Adrenal gland (tissue), 12 donors: ENCODE results near the gene RSAD2. TPM values are rescaled to one million over a fixed set of nuclear protein-coding genes. Genes with fewer than 3 reads are reported as not detected.

Experiments used
- DNase-seq, 7 donors: peaks; one replicate each; pipeline ENCODE4 v3.0.0-alpha.2; 2019 to 2020
- H3K27ac ChIP-seq, 5 donors: fragments of 200-600 bp; sonication (generic) in 4 of 5; 1 replicate in 3 of 5; 2 replicates in 2 of 5; pipeline versions ENCODE4 v1.5.1 to v1.8.0; 2016 to 2020; ENCODE audit warnings: mild to moderate bottlenecking in 1 of 5
- H3K27me3 ChIP-seq: fragments of 200-600 bp; 2 replicates; pipeline ENCODE4 v1.8.0; 2021
- H3K36me3 ChIP-seq, 2 donors: fragments of 200-600 bp; replicated peaks in 1 of 2; 1 replicate in 1 of 2; 2 replicates in 1 of 2; pipeline versions ENCODE4 v1.5.1 to v1.8.0; 2018 to 2022
- H3K4me1 ChIP-seq, 2 donors: fragments of 200-600 bp; replicated peaks in 1 of 2; 1 replicate in 1 of 2; 2 replicates in 1 of 2; pipeline versions ENCODE4 v1.5.1 to v1.8.0; 2018 to 2021
- H3K4me3 ChIP-seq, 4 donors: fragments of 200-600 bp; sonication (generic) in 3 of 4; one replicate each; pipeline ENCODE4 v1.5.1; 2016 to 2018
- H3K9me3 ChIP-seq, 3 donors: fragments of 200-600 bp; sonication (generic) in 1 of 3; replicated peaks in 1 of 3; 1 replicate in 2 of 3; 2 replicates in 1 of 3; pipeline versions ENCODE4 v1.5.1 to v1.8.0; 2016 to 2021
- POLR2A ChIP-seq, 2 donors: fragments of 450-650 bp; IDR thresholded peaks; one replicate each; pipeline ENCODE4 v1.6.1; 2017; ENCODE audit warnings: antibody characterized with exemption in 2 of 2, mild to moderate bottlenecking in 2 of 2, moderate library complexity in 1 of 2
- WGBS, 4 donors: extraction: QIAGEN DNeasy Blood & Tissue Kit in 2 of 4; methylation state at CpG; one replicate each; pipeline versions ENCODE4 v1.1.5 to v1.1.7; 2013 to 2017; 5-methylcytosine and 5-hydroxymethylcytosine counted together
- intact Hi-C, 2 donors: fragments of 100-400 bp; cut with DNase I; formaldehyde crosslinking; loops; one replicate each; pipeline versions ENCODE4 v1.14.1 to v1.15.0; 2022 to 2023
- polyA plus RNA-seq, 3 donors: library from polyadenylated mRNA; stranded (reverse); fragments of 200-250 nt in 2 of 3; fragments of 350-450 nt in 1 of 3; fragmentation: Illumina TruSeq in 1 of 3; extraction: RNeasy Lipid Tissue Mini Kit (QIAGEN cat#74804) in 1 of 3; gene quantifications; one replicate each; pipeline ENCODE4 v1.2.3, GENCODE V29; 2013 to 2014
- total RNA-seq, 9 donors: library from RNA; depleted of rRNA in 4 of 9; stranded (reverse); fragments of >200 nt in 4 of 9; fragments of 120-200 nt in 1 of 9; fragmentation: NEBNext Ultra II Directional in 1 of 9; extraction: Animal tissue kit (Norgen Biotek cat#: 25700) in 1 of 9; gene quantifications; one replicate each; pipeline versions ENCODE4 v1.1.0 to v1.2.4, GENCODE V29; 2013 to 2023
- TF ChIP-seq, protein P1 (sequence below), 6 experiments: fragments of 450-650 bp in 4 of 6; fragments of 200-600 bp in 2 of 6; sonication (generic) in 1 of 6; IDR thresholded peaks; 1 replicate in 5 of 6; 2 replicates in 1 of 6; pipeline versions ENCODE4 v1.5.1 to v1.8.0; 2016 to 2021; ENCODE audit warnings: antibody characterized with exemption in 6 of 6, mild to moderate bottlenecking in 2 of 6, moderate library complexity in 1 of 6
- donor health status: healthy with polysubstance abuse.
- donor health status: Bipolar disorder and iron deficiency.
- donor health status: DM: yes; HTN: yes; CAD: no.
- donor health status: DM: no; HTN: no; CAD: no.
- donor health status: DM: no; HTN: no; CAD: no.
- donor health status: DM: yes; HTN: yes; CAD: no.

RSAD2 gene
- total and polyA plus RNA-seq, 12 donors: 1.2 to 11.5 (median 4.1) TPM

DNA sequence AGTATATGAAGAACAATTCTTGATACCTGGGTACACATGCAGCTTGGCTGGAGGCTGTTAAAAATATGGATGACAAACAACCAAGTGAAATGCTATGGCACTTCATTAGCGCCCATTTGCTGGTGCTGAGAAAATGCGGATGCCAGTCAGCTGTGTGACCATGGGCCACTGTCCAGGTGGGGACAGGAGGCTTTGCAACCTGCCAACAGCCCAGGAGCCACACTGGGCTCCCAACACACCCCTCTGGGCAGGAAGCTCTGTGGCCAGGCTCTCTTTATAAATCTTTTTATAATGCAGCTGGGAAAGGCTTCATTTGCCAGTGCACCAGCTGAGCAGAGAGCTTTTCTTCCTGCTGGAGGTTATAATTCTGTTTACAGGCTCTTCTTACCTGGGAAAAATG is 59.6 kb downstream of the RSAD2 start:
- H3K4me1 ChIP-seq: peaks cover 0 to 21% of the 10 kb centered on the region in 2 donors
- WGBS, 4 donors: 75 to 86% (median 78%) methylated on average over 2 of the region's 2 CpGs
- intact Hi-C loops: no loop called here
- peaks cover 0 to 7% of the 10 kb centered on the region in 2 donors for H3K36me3 ChIP-seq
- H3K9me3 ChIP-seq: no peaks in the 10 kb centered on the region
- peak in 1 of 7 donors; percentile 42 for DNase-seq
- no peak overlapping the region for H3K27ac ChIP-seq
- H3K4me3 ChIP-seq: no peak overlapping the region
- no peaks in the 10 kb centered on the region for H3K27me3 ChIP-seq
- TF ChIP-seq POLR2A (IDR thresholded peaks at IDR 0.05): no peak
- TF ChIP-seq, protein P1, sequence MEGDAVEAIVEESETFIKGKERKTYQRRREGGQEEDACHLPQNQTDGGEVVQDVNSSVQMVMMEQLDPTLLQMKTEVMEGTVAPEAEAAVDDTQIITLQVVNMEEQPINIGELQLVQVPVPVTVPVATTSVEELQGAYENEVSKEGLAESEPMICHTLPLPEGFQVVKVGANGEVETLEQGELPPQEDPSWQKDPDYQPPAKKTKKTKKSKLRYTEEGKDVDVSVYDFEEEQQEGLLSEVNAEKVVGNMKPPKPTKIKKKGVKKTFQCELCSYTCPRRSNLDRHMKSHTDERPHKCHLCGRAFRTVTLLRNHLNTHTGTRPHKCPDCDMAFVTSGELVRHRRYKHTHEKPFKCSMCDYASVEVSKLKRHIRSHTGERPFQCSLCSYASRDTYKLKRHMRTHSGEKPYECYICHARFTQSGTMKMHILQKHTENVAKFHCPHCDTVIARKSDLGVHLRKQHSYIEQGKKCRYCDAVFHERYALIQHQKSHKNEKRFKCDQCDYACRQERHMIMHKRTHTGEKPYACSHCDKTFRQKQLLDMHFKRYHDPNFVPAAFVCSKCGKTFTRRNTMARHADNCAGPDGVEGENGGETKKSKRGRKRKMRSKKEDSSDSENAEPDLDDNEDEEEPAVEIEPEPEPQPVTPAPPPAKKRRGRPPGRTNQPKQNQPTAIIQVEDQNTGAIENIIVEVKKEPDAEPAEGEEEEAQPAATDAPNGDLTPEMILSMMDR (IDR thresholded peaks at IDR 0.05): no peak

DNA sequence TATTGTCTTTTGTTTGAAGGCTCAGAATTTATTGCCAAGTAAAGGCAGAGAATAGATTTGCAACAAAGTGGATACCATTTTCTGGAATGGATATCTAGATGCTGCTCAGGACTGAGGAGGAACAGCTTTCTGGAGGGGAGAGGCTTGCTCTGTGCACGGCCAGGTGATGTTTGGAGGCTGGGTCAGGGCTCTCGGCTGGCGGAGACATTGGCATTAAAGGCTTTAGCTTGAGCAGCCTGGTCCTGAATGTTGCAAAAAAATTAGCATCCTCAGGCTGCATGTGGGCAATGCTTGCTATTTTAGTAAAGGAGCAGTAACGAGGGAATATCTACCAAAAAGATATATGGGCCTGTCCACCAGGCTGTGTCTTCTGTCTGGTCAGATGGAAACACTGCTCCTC is 60.0 kb downstream of the RSAD2 start:
- no peak for TF ChIP-seq POLR2A (IDR thresholded peaks at IDR 0.05)
- TF ChIP-seq, protein P1 (IDR thresholded peaks at IDR 0.05): no peak
- Histone ChIP-seq H3K9me3 (no peaks in the 10 kb centered on the region), H3K4me3 (no peak overlapping the region), H3K4me1 (peaks cover 0 to 19% of the 10 kb centered on the region in 2 donors), H3K36me3 (peaks cover 0 to 9% of the 10 kb centered on the region in 2 donors), H3K27me3 (no peaks in the 10 kb centered on the region), H3K27ac (no peak overlapping the region)
- 73 to 86% (median 81%) methylated on average over 4 of the region's 4 CpGs for whole genome bisulfite sequencing, 4 donors
- peak in 2 of 7 donors; percentile 8 to 33 for DNase-seq
- intact Hi-C loops: no loop called here

DNA sequence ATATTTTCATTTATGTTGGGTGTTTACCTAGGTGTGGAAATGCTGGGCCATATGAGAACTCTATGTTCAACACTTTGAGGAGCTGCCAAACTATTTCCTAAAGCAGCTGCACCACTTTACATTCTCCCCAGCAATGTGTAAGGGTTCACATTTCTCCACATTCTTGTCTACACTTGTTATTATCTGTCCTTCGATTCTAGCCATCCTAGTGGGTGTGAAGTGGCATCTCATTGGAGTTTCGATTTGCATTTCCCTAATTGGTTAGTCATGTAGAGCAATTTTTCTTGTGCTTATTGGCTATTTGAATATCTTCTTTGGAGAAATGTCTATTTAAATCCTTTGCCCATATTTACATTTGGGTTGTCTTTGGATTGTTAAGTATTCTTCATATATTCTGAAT is 61.5 kb downstream of the RSAD2 start:
- peaks cover 0 to 19% of the 10 kb centered on the region in 2 donors for H3K4me1 ChIP-seq
- H3K9me3 ChIP-seq: no peaks in the 10 kb centered on the region
- DNase-seq: no peak
- H3K27ac ChIP-seq: no peak overlapping the region
- intact Hi-C loops: no loop called here
- 91 to 97% (median 93%) methylated on average over 2 of the region's 2 CpGs for WGBS, 4 donors
- H3K27me3 ChIP-seq: no peaks in the 10 kb centered on the region
- H3K4me3 ChIP-seq: no peak overlapping the region
- TF ChIP-seq, protein P1 (IDR thresholded peaks at IDR 0.05): no peak
- TF ChIP-seq POLR2A (IDR thresholded peaks at IDR 0.05): no peak
- peaks cover 0 to 9% of the 10 kb centered on the region in 2 donors for H3K36me3 ChIP-seq

DNA sequence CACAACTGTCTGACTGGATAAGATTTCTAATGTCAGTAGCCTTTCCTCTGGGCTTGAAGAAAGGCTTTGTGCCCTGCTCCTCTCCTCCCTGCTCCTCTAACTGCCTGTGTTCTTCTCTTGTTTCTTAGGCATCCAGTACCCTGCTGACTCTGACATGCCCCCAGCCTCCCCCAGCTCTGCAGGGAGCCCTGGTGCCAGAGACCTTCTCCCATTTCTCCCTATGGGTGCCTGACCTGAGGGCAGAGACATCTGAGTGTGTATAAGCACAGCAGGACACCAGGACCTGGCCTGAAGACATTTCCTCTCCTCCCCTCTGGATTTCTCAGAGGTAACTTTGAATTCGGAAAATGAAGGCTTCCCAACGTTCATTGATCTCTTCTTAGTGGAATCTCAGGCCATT is 63.2 kb downstream of the RSAD2 start:
- WGBS, 4 donors: 84 to 94% (median 88%) methylated on average over 2 of the region's 2 CpGs
- Histone ChIP-seq H3K27me3 (no peaks in the 10 kb centered on the region), H3K9me3 (no peaks in the 10 kb centered on the region), H3K27ac (no peak overlapping the region), H3K4me3 (no peak overlapping the region), H3K4me1 (peaks cover 10 to 27% of the 10 kb centered on the region in 2 donors), H3K36me3 (peaks cover 0 to 9% of the 10 kb centered on the region in 2 donors)
- intact Hi-C loops: no loop called here
- TF ChIP-seq, protein P1 (IDR thresholded peaks at IDR 0.05): no peak
- peak in 1 of 7 donors; percentile 39 for DNase-seq
